ENCODE results near the gene TMEM181.

DNA sequence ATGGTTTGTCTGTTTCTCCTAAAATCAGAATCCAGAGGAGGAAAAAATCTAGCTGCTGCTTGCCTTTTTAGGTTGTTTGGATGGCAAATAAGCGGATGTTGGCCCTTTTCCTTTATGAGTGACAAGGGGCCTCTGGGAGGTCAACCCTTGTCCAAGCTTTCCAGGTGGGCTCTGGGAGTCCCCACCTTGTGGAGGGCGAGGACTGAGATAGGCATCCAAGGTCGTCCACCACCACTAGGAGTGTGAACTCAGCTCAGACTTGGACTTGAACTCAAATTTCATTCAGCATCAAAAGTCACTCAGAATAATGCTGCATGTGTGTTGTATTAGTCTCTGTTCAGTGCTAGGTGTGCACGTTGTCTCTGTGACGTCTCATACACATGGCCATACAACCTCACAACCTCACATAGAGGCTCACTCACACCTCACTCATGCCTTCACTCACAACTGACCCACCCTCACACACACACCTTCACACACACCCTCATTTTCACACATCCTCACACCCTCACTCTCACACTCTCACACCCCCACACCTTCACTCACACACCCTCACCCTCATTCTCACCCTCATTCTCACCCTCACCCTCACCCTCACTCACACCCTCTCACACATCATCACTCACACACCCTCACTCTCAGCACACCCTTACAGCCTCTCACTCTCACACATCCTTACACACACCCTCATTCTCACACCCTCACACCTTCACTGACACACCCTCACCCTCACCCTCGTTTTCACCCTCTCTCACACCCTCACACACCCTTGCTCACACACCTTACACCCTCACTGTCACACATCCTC lies 66.7 kb downstream of the TMEM181 start:
- TF ChIP-seq, protein P1, sequence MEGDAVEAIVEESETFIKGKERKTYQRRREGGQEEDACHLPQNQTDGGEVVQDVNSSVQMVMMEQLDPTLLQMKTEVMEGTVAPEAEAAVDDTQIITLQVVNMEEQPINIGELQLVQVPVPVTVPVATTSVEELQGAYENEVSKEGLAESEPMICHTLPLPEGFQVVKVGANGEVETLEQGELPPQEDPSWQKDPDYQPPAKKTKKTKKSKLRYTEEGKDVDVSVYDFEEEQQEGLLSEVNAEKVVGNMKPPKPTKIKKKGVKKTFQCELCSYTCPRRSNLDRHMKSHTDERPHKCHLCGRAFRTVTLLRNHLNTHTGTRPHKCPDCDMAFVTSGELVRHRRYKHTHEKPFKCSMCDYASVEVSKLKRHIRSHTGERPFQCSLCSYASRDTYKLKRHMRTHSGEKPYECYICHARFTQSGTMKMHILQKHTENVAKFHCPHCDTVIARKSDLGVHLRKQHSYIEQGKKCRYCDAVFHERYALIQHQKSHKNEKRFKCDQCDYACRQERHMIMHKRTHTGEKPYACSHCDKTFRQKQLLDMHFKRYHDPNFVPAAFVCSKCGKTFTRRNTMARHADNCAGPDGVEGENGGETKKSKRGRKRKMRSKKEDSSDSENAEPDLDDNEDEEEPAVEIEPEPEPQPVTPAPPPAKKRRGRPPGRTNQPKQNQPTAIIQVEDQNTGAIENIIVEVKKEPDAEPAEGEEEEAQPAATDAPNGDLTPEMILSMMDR (conservative IDR thresholded peaks at IDR 0.05 in 1 of 2, IDR thresholded peaks at IDR 0.05 in 1 of 2; ENCODE audit: low read depth in 1 of 2, low read length in 2 of 2): no peak
- no peak for TF ChIP-seq EZH2 (IDR thresholded peaks at IDR 0.05; ENCODE audit: low read length, missing control alignments)

Data from fibroblast of lung (primary cell).